Subcutaneous abdominal adipose tissue (tissue), 5 donors: ENCODE results near the gene PCDH1.
"Not testable (repeated sequence)": the region's sequence is repeated elsewhere in the genome, so short reads cannot be mapped to it uniquely, and the experiment has no call there.

ENCODE experiments used
- H3K27ac ChIP-seq: one replicate; pipeline ENCODE4 v1.7.0; 2013; ENCODE audit warnings: low read depth, mild to moderate bottlenecking, inconsistent platforms, low read length, moderate library complexity
- H3K27me3 ChIP-seq, 5 donors: one replicate each; pipeline ENCODE4 v1.7.0; 2013; ENCODE audit warnings: low read length in 5 of 5, inconsistent platforms in 1 of 5; ENCODE audit not compliant: control insufficient read depth in 5 of 5, insufficient read depth in 4 of 5
- H3K36me3 ChIP-seq, 5 donors: one replicate each; pipeline ENCODE4 v1.7.0; 2013; ENCODE audit warnings: low read length in 5 of 5; ENCODE audit not compliant: control insufficient read depth in 5 of 5, insufficient read depth in 5 of 5
- H3K4me1 ChIP-seq, 5 donors: one replicate each; pipeline ENCODE4 v1.7.0; 2013; ENCODE audit warnings: low read length in 5 of 5, mild to moderate bottlenecking in 3 of 5, moderate library complexity in 1 of 5; ENCODE audit not compliant: control insufficient read depth in 5 of 5, insufficient read depth in 5 of 5
- H3K4me3 ChIP-seq, 5 donors: one replicate each; pipeline ENCODE4 v1.7.0; 2013; ENCODE audit warnings: low read length in 5 of 5, low read depth in 1 of 5
- H3K9ac ChIP-seq, 5 donors: one replicate each; pipeline ENCODE4 v1.7.0; 2013; ENCODE audit warnings: low read length in 5 of 5, mild to moderate bottlenecking in 4 of 5, moderate library complexity in 3 of 5
- H3K9me3 ChIP-seq, 5 donors: one replicate each; pipeline ENCODE4 v1.7.0; 2013; ENCODE audit warnings: low read length in 5 of 5; ENCODE audit not compliant: control insufficient read depth in 5 of 5
- donor health status: healthy.
- donor health status: healthy.
- donor health status: healthy.
- donor health status: healthy.
- donor health status: healthy.

PCDH1 gene

GRCh38 chr5:141878186-141878710 lies at the start of gene PCDH1:
PCDH1 (minus strand) TSS chr5:141878410; CDS start chr5:141878262, 148 bp downstream.
- peak within 1 kb of the TSS; percentile 65 to 86 (median 74) for H3K4me3 ChIP-seq
- peaks cover 7 to 74% (median 33%) of the 10 kb centered on the region in 5 donors for H3K4me1 ChIP-seq
- H3K27ac ChIP-seq: peak within 1 kb of the TSS; percentile 76
- peaks cover 25 to 67% (median 56%) of the 10 kb centered on the region in 5 donors for H3K27me3 ChIP-seq
- peak within 1 kb of the TSS in 4 of 5 donors; percentile 42 to 77 (median 67) for H3K9ac ChIP-seq
- no peaks in the 10 kb centered on the region for H3K9me3 ChIP-seq
- H3K36me3 ChIP-seq: no peaks in the 10 kb centered on the region

- Histone ChIP-seq H3K9ac (no peak overlapping the region), H3K27me3 (no peaks in the 10 kb centered on the region), H3K9me3 (no peaks in the 10 kb centered on the region), H3K4me3 (no peak overlapping the region), H3K27ac (no peak overlapping the region), H3K4me1 (peaks cover 5 to 29% (median 19%) of the 10 kb centered on the region in 5 donors), H3K36me3 (peaks cover 19 to 61% (median 58%) of the 10 kb centered on the region in 5 donors)
Measured at GRCh38 chr5:141926434-141926833, 48.2 kb upstream of the PCDH1 start.

GRCh38 chr5:141923448-141924313 lies 45.5 kb upstream of the PCDH1 start, which contains the start of gene DELE1:
DELE1 (plus strand) TSS chr5:141923871; CDS start chr5:141923942, 71 bp downstream.
- Histone ChIP-seq H3K9me3 (no peaks in the 10 kb centered on the region), H3K9ac (peak within 1 kb of the TSS; percentile 68 to 94 (median 91)), H3K27ac (peak within 1 kb of the TSS; percentile 94), H3K27me3 (no peaks in the 10 kb centered on the region), H3K36me3 (peaks cover 12 to 33% (median 31%) of the 10 kb centered on the region in 5 donors), H3K4me3 (peak within 1 kb of the TSS; percentile 73 to 89 (median 81)), H3K4me1 (peaks cover 5 to 26% (median 19%) of the 10 kb centered on the region in 5 donors)

- not testable (repeated sequence) for H3K9me3 ChIP-seq, H3K27me3 ChIP-seq
- peak overlapping the region; percentile 94 for H3K27ac ChIP-seq
- peak overlapping the region; percentile 68 to 94 (median 91) for H3K9ac ChIP-seq
- peaks cover 5 to 22% (median 17%) of the 10 kb centered on the region in 5 donors for H3K4me1 ChIP-seq
- H3K36me3 ChIP-seq: peaks cover 9 to 26% (median 24%) of the 10 kb centered on the region in 5 donors
- peak overlapping the region; percentile 73 to 89 (median 81) for H3K4me3 ChIP-seq
Measured at GRCh38 chr5:141922827-141923447, 44.7 kb upstream of the PCDH1 start.

- peaks cover 0 to 6% (median 5%) of the 10 kb centered on the region in 5 donors for H3K36me3 ChIP-seq
- no peaks in the 10 kb centered on the region for H3K9me3 ChIP-seq
Measured at GRCh38 chr5:141920771-141921170, 42.6 kb upstream of the PCDH1 start.

GRCh38 chr5:141919218-141920119 lies 41.3 kb upstream of the PCDH1 start:
- Histone ChIP-seq H3K4me1 (peaks cover 5 to 17% (median 16%) of the 10 kb centered on the region in 5 donors), H3K27me3 (no peaks in the 10 kb centered on the region), H3K27ac (no peak overlapping the region), H3K9me3 (no peaks in the 10 kb centered on the region), H3K36me3 (no peaks in the 10 kb centered on the region), H3K4me3 (no peak overlapping the region), H3K9ac (no peak overlapping the region)

More at GRCh38 chr5:141920771-141921170, 42.6 kb upstream of the PCDH1 start:
- Histone ChIP-seq H3K27me3 (no peaks in the 10 kb centered on the region), H3K4me3 (no peak overlapping the region), H3K4me1 (peaks cover 5 to 19% (median 17%) of the 10 kb centered on the region in 5 donors), H3K9ac (no peak overlapping the region), H3K27ac (no peak overlapping the region)

GRCh38 chr5:141917760-141918159 lies 39.5 kb upstream of the PCDH1 start:
- no peaks in the 10 kb centered on the region for H3K36me3 ChIP-seq
- H3K27ac ChIP-seq: no peak overlapping the region
- no peak overlapping the region for H3K9ac ChIP-seq
- no peak overlapping the region for H3K4me3 ChIP-seq
- H3K27me3 ChIP-seq: peaks cover 0 to 4% (median 0%) of the 10 kb centered on the region in 5 donors
- no peaks in the 10 kb centered on the region for H3K9me3 ChIP-seq
- peaks cover 0 to 16% (median 14%) of the 10 kb centered on the region in 5 donors for H3K4me1 ChIP-seq

- H3K9ac ChIP-seq: no peak overlapping the region
- H3K36me3 ChIP-seq: no peaks in the 10 kb centered on the region
- H3K27ac ChIP-seq: no peak overlapping the region
- H3K4me3 ChIP-seq: no peak overlapping the region
- H3K4me1 ChIP-seq: peaks cover 0 to 13% (median 12%) of the 10 kb centered on the region in 5 donors
- H3K27me3 ChIP-seq: peaks cover 0 to 4% (median 0%) of the 10 kb centered on the region in 5 donors
- H3K9me3 ChIP-seq: no peaks in the 10 kb centered on the region
Measured at GRCh38 chr5:141916522-141916921, 38.3 kb upstream of the PCDH1 start.

- no peak overlapping the region for H3K4me3 ChIP-seq
- H3K4me1 ChIP-seq: peaks cover 0 to 13% (median 12%) of the 10 kb centered on the region in 5 donors
- H3K36me3 ChIP-seq: no peaks in the 10 kb centered on the region
- H3K27ac ChIP-seq: no peak overlapping the region
- peaks cover 0 to 4% (median 0%) of the 10 kb centered on the region in 5 donors for H3K27me3 ChIP-seq
- no peaks in the 10 kb centered on the region for H3K9me3 ChIP-seq
- H3K9ac ChIP-seq: no peak overlapping the region
Measured at GRCh38 chr5:141915881-141916336, 37.7 kb upstream of the PCDH1 start.
